ENCODE results near the gene ZNF618. TPM values are rescaled to one million over a fixed set of nuclear protein-coding genes. Genes with fewer than 3 reads are reported as not detected.

ZNF618 gene
- total and polyA plus RNA-seq, 2 experiments from 2014 or later, result 20.0 to 26.0 TPM

- no peaks in the 10 kb centered on the region for H3K9me3 ChIP-seq (ENCODE audit: low read depth)
- peaks cover 26% of the 10 kb centered on the region for H3K4me1 ChIP-seq (ENCODE audit: low read depth)
- peak; percentile 41 to 54 for DNase-seq (ENCODE audit: low read depth in 1 of 2, low spot score in 1 of 2)
- H3K4me3 ChIP-seq, result peak overlapping the region; percentile 53
- H3K27me3 ChIP-seq, result no peaks in the 10 kb centered on the region
- H3K27ac ChIP-seq, result no peak overlapping the region
- no peaks in the 10 kb centered on the region for H3K36me3 ChIP-seq
- TF ChIP-seq, protein P1, sequence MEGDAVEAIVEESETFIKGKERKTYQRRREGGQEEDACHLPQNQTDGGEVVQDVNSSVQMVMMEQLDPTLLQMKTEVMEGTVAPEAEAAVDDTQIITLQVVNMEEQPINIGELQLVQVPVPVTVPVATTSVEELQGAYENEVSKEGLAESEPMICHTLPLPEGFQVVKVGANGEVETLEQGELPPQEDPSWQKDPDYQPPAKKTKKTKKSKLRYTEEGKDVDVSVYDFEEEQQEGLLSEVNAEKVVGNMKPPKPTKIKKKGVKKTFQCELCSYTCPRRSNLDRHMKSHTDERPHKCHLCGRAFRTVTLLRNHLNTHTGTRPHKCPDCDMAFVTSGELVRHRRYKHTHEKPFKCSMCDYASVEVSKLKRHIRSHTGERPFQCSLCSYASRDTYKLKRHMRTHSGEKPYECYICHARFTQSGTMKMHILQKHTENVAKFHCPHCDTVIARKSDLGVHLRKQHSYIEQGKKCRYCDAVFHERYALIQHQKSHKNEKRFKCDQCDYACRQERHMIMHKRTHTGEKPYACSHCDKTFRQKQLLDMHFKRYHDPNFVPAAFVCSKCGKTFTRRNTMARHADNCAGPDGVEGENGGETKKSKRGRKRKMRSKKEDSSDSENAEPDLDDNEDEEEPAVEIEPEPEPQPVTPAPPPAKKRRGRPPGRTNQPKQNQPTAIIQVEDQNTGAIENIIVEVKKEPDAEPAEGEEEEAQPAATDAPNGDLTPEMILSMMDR (IDR thresholded peaks at IDR 0.05; ENCODE audit: low read depth, low read length), result no peak
Measured at GRCh38 chr9:113875459-113876150, 504 bp upstream of the ZNF618 start.

DNA sequence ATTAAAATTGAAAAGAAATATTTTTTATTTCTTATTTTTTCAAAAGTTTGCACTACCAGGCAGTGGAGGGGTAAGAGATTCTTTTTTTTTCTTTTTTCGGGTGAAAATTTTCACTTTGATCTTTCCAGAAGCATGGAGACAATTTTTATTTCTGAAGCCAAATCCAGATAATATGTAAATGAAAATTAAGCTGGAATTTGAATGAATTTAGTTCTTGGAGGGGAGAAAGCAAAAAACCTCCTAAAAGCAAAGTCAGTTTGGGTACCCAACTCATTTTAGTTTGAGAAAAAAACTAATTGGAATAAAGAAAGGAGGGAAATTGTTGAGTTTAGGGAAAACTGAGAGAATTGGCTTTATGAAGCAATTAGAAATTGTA lies 872 bp downstream of the ZNF618 start:
- DNase-seq (ENCODE audit: low read depth in 1 of 2, low spot score in 1 of 2), result no peak
- Histone ChIP-seq H3K4me1 (ENCODE audit: low read depth) (peaks cover 26% of the 10 kb centered on the region), H3K9me3 (ENCODE audit: low read depth) (no peaks in the 10 kb centered on the region), H3K4me3 (peak overlapping the region; percentile 100), H3K27me3 (no peaks in the 10 kb centered on the region), H3K27ac (no peak overlapping the region), H3K36me3 (no peaks in the 10 kb centered on the region)
- TF ChIP-seq, protein P1 (IDR thresholded peaks at IDR 0.05; ENCODE audit: low read depth, low read length), result no peak

- TF ChIP-seq, protein P1 (IDR thresholded peaks at IDR 0.05; ENCODE audit: low read depth, low read length), result no peak
- H3K4me3 ChIP-seq, result no peak overlapping the region
- H3K4me1 ChIP-seq (ENCODE audit: low read depth), result peaks cover 26% of the 10 kb centered on the region
- H3K27ac ChIP-seq, result no peak overlapping the region
- H3K9me3 ChIP-seq (ENCODE audit: low read depth), result no peaks in the 10 kb centered on the region
- no peaks in the 10 kb centered on the region for H3K27me3 ChIP-seq
- no peak for DNase-seq (ENCODE audit: low read depth in 1 of 2, low spot score in 1 of 2)
- H3K36me3 ChIP-seq, result no peaks in the 10 kb centered on the region
Measured at GRCh38 chr9:113879318-113879717, 3.2 kb downstream of the ZNF618 start.

GRCh38 chr9:113879911-113880310 lies 3.8 kb downstream of the ZNF618 start:
- peaks cover 26% of the 10 kb centered on the region for H3K4me1 ChIP-seq (ENCODE audit: low read depth)
- peak in 1 of 2 donors; percentile 91 for DNase-seq (ENCODE audit: low read depth in 1 of 2, low spot score in 1 of 2)
- H3K36me3 ChIP-seq, result no peaks in the 10 kb centered on the region
- TF ChIP-seq, protein P1 (IDR thresholded peaks at IDR 0.05; ENCODE audit: low read depth, low read length), result no peak
- H3K9me3 ChIP-seq (ENCODE audit: low read depth), result no peaks in the 10 kb centered on the region
- H3K4me3 ChIP-seq, result no peak overlapping the region
- no peaks in the 10 kb centered on the region for H3K27me3 ChIP-seq
- H3K27ac ChIP-seq, result no peak overlapping the region

DNA sequence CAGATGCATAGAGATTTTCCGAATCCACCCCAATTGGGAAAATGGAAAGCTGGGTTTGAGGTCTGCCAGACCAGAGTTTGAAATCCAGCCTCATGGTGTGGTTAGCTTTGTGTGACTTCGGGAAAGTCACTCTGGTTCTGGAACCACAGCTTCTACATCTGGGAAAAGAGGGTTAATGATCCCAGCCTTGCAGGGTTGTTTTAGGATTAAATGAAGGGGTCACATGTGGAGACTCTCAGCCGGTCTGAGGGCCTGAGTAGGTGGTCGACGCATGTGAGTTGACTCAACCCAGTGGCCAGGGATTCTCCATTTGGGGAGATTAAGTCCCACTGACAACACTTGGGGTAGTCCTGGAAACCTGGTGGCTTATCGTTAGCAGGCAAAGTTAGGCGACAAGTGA lies 6.1 kb downstream of the ZNF618 start:
- Histone ChIP-seq H3K9me3 (ENCODE audit: low read depth) (no peaks in the 10 kb centered on the region), H3K4me1 (ENCODE audit: low read depth) (peaks cover 33% of the 10 kb centered on the region), H3K36me3 (no peaks in the 10 kb centered on the region), H3K27me3 (no peaks in the 10 kb centered on the region), H3K27ac (peak overlapping the region; percentile 52), H3K4me3 (no peak overlapping the region)
- TF ChIP-seq, protein P1 (IDR thresholded peaks at IDR 0.05; ENCODE audit: low read depth, low read length), result no peak
- no peak for DNase-seq (ENCODE audit: low read depth in 1 of 2, low spot score in 1 of 2)

Data from cardiac muscle cell (in vitro differentiated cells and primary cell).